ENCODE measurements around the gene MYCBP. TPM values are rescaled to one million over a fixed set of nuclear protein-coding genes. Genes with fewer than 3 reads are reported as not detected.

The MYCBP gene
- total RNA-seq, 1 donor from 2014 or later, result 28.9 TPM

DNA sequence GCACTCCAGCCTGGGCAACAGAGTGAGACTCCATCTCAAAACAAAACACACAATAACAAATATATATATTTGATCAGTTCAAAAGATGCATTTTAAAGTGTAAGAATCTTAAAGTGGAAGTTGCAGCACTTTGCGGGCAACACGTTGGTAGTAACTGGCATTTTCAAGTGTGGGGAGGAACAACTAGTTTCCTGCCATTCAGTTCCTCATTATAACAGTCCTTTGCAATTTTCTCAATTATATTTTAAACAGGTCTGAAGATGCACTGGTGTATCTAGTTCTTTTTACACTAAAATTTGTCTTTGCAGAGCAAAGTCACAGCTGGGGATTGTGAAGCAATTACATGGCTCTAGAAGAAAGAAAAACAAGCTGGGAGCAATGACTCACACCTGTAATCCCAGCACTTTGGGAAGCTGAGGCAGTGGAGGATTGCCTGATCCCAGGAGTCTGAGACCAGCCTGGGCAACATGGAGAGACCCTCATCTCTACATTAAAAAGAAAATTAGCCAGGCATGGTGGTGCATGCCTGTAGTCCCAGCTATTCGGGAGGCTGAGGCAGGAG, 38.8 kb downstream of the MYCBP start:
- H3K4me1 ChIP-seq (ENCODE audit: insufficient read depth, low read length), result no peaks in the 10 kb centered on the region
- no peak overlapping the region for H3K4me2 ChIP-seq (ENCODE audit: low read length)
- TF ChIP-seq, protein P1, sequence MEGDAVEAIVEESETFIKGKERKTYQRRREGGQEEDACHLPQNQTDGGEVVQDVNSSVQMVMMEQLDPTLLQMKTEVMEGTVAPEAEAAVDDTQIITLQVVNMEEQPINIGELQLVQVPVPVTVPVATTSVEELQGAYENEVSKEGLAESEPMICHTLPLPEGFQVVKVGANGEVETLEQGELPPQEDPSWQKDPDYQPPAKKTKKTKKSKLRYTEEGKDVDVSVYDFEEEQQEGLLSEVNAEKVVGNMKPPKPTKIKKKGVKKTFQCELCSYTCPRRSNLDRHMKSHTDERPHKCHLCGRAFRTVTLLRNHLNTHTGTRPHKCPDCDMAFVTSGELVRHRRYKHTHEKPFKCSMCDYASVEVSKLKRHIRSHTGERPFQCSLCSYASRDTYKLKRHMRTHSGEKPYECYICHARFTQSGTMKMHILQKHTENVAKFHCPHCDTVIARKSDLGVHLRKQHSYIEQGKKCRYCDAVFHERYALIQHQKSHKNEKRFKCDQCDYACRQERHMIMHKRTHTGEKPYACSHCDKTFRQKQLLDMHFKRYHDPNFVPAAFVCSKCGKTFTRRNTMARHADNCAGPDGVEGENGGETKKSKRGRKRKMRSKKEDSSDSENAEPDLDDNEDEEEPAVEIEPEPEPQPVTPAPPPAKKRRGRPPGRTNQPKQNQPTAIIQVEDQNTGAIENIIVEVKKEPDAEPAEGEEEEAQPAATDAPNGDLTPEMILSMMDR (IDR thresholded peaks at IDR 0.05; ENCODE audit: insufficient read depth, low read depth, low read length), result no peak
- no peak for TF ChIP-seq EZH2 (IDR thresholded peaks at IDR 0.05; ENCODE audit: insufficient read depth, low read length)
- H4K20me1 ChIP-seq (ENCODE audit: insufficient read depth, low read length), result no peaks in the 10 kb centered on the region
- no peak overlapping the region for H3K27ac Mint-ChIP-seq (ENCODE audit: unreplicated experiment)
- H3K79me2 ChIP-seq (ENCODE audit: insufficient read depth, low read length), result no peaks in the 10 kb centered on the region
- H3K4me3 ChIP-seq (ENCODE audit: insufficient read depth, low read depth, low read length), result no peak overlapping the region
- H3K9me3 ChIP-seq (ENCODE audit: insufficient read depth, low read depth, low read length), result no peaks in the 10 kb centered on the region
- no peak overlapping the region for H3K27ac ChIP-seq (ENCODE audit: low read depth, low read length)
- H3K36me3 Mint-ChIP-seq (ENCODE audit: low read depth, unreplicated experiment), result no peaks in the 10 kb centered on the region
- H3K9me3 Mint-ChIP-seq (ENCODE audit: unreplicated experiment), result peaks cover 3% of the 10 kb centered on the region
- FAIRE-seq (no peak), DNase-seq (ENCODE audit: low read depth) (no peak)
- peaks cover 9% of the 10 kb centered on the region for H3K4me1 Mint-ChIP-seq (ENCODE audit: low read depth, unreplicated experiment)
- no peak overlapping the region for H3K9ac ChIP-seq (ENCODE audit: low read length)
- H3K27me3 ChIP-seq (ENCODE audit: insufficient read depth, low read length), result peaks cover under 1% of the 10 kb centered on the region
- no peak overlapping the region for H2AFZ ChIP-seq (ENCODE audit: low read depth, low read length)
- H3K27me3 Mint-ChIP-seq (ENCODE audit: low read depth, unreplicated experiment), result peaks cover 6% of the 10 kb centered on the region
- H3K4me3 Mint-ChIP-seq (ENCODE audit: unreplicated experiment), result no peak overlapping the region
- peaks cover 11% of the 10 kb centered on the region for H3K36me3 ChIP-seq (ENCODE audit: insufficient read depth, low read length)

DNA sequence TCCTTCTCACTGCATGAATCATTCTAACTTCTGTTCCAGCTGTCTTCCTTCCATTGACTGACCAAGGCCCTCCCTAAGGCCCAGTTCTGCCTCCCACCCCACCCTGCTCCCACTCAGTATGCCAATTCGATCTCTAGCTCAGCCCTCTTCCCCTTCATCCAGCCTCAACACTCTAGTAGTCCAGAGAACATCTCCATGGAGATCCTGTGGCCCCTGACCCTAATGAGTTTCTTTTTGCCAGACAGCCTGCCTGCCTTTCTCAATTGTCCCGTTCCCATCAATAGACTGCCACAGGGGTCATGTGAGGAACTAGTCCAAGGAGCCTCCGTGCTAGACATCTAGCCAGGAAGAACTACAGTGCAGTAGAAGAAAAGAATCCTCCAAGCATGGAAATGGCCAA, 40.0 kb downstream of the MYCBP start:
- Histone ChIP-seq H3K36me3 (ENCODE audit: insufficient read depth, low read length) (peaks cover under 1% of the 10 kb centered on the region), H3K9ac (ENCODE audit: low read length) (no peak overlapping the region), H3K4me2 (ENCODE audit: low read length) (no peak overlapping the region), H4K20me1 (ENCODE audit: insufficient read depth, low read length) (no peaks in the 10 kb centered on the region), H3K27ac (ENCODE audit: low read depth, low read length) (no peak overlapping the region), H3K27me3 (ENCODE audit: insufficient read depth, low read length) (peaks cover 4% of the 10 kb centered on the region), H3K79me2 (ENCODE audit: insufficient read depth, low read length) (no peaks in the 10 kb centered on the region), H2AFZ (ENCODE audit: low read depth, low read length) (no peak overlapping the region), H3K4me3 (ENCODE audit: insufficient read depth, low read depth, low read length) (no peak overlapping the region), H3K4me1 (ENCODE audit: insufficient read depth, low read length) (no peaks in the 10 kb centered on the region), H3K9me3 (ENCODE audit: insufficient read depth, low read depth, low read length) (no peaks in the 10 kb centered on the region)
- DNase-seq (ENCODE audit: low read depth) (no peak), FAIRE-seq (no peak)
- Mint-ChIP-seq H3K27ac (ENCODE audit: unreplicated experiment) (no peak overlapping the region), H3K36me3 (ENCODE audit: low read depth, unreplicated experiment) (no peaks in the 10 kb centered on the region), H3K4me1 (ENCODE audit: low read depth, unreplicated experiment) (peaks cover 9% of the 10 kb centered on the region), H3K9me3 (ENCODE audit: unreplicated experiment) (peaks cover 3% of the 10 kb centered on the region), H3K4me3 (ENCODE audit: unreplicated experiment) (peak overlapping the region; percentile 55), H3K27me3 (ENCODE audit: low read depth, unreplicated experiment) (peaks cover 9% of the 10 kb centered on the region)
- TF ChIP-seq EZH2 (IDR thresholded peaks at IDR 0.05; ENCODE audit: insufficient read depth, low read length), result no peak
- TF ChIP-seq, protein P1 (IDR thresholded peaks at IDR 0.05; ENCODE audit: insufficient read depth, low read depth, low read length), result no peak

DNA sequence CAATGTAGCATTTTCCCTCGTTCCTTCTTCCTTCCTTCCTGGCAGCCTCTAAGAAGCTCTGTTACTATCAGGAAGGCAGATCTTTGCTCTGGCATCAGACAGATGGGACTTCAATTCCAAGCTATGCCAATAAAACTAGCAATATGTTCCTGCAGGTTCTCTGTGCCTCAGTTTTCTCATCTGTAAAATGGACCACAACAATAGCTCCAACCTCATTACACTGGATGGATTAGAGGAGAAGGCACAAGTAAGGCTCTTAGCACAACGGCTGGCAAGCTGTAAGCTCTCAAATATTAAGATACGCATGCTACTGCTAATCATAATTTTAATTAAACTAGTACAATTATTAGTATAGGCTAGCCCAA, 40.8 kb downstream of the MYCBP start:
- peaks cover 10% of the 10 kb centered on the region for H3K27me3 Mint-ChIP-seq (ENCODE audit: low read depth, unreplicated experiment)
- peaks cover 3% of the 10 kb centered on the region for H3K9me3 Mint-ChIP-seq (ENCODE audit: unreplicated experiment)
- Histone ChIP-seq H3K9ac (ENCODE audit: low read length) (no peak overlapping the region), H3K27me3 (ENCODE audit: insufficient read depth, low read length) (peaks cover 8% of the 10 kb centered on the region), H4K20me1 (ENCODE audit: insufficient read depth, low read length) (no peaks in the 10 kb centered on the region), H3K79me2 (ENCODE audit: insufficient read depth, low read length) (no peaks in the 10 kb centered on the region), H3K4me1 (ENCODE audit: insufficient read depth, low read length) (no peaks in the 10 kb centered on the region), H3K27ac (ENCODE audit: low read depth, low read length) (no peak overlapping the region), H3K9me3 (ENCODE audit: insufficient read depth, low read depth, low read length) (no peaks in the 10 kb centered on the region), H2AFZ (ENCODE audit: low read depth, low read length) (no peak overlapping the region), H3K4me2 (ENCODE audit: low read length) (no peak overlapping the region), H3K36me3 (ENCODE audit: insufficient read depth, low read length) (no peaks in the 10 kb centered on the region), H3K4me3 (ENCODE audit: insufficient read depth, low read depth, low read length) (no peak overlapping the region)
- no peak overlapping the region for H3K4me3 Mint-ChIP-seq (ENCODE audit: unreplicated experiment)
- H3K36me3 Mint-ChIP-seq (ENCODE audit: low read depth, unreplicated experiment), result no peaks in the 10 kb centered on the region
- no peak for TF ChIP-seq EZH2 (IDR thresholded peaks at IDR 0.05; ENCODE audit: insufficient read depth, low read length)
- TF ChIP-seq, protein P1 (IDR thresholded peaks at IDR 0.05; ENCODE audit: insufficient read depth, low read depth, low read length), result no peak
- no peak for DNase-seq (ENCODE audit: low read depth)
- no peak overlapping the region for H3K27ac Mint-ChIP-seq (ENCODE audit: unreplicated experiment)
- H3K4me1 Mint-ChIP-seq (ENCODE audit: low read depth, unreplicated experiment), result peaks cover 9% of the 10 kb centered on the region
- no peak for FAIRE-seq

All from astrocyte (in vitro differentiated cells and primary cell).